Measurements from ENCODE around the gene GRK3. TPM values are rescaled to one million over a fixed set of nuclear protein-coding genes. Genes with fewer than 3 reads are reported as not detected.

Gene GRK3
- total RNA-seq, result 10 to 100 TPM; 19.4 to 21.0 TPM
- polyA plus RNA-seq (2013, experiment 1 of 2), result 12.5 TPM
- polyA plus RNA-seq (2013, experiment 2 of 2), result 11.6 TPM
- long read RNA-seq, experiment 1, full-length matches to known transcripts, result 2 of 9 reads
- long read RNA-seq, experiment 1, partial matches to known transcripts, result 0 of 9 reads
- long read RNA-seq, experiment 1, other reads (novel, unspliced or antisense), result 7 of 9 reads
- long read RNA-seq, experiment 2, full-length matches to known transcripts, result 6 of 36 reads
- long read RNA-seq, experiment 2, partial matches to known transcripts, result 13 of 36 reads
- long read RNA-seq, experiment 2, other reads (novel, unspliced or antisense), result 17 of 36 reads
- long read RNA-seq, experiment 3, full-length matches to known transcripts, result 3 of 10 reads
- long read RNA-seq, experiment 3, partial matches to known transcripts, result 3 of 10 reads
- long read RNA-seq, experiment 3, other reads (novel, unspliced or antisense), result 4 of 10 reads
- long read RNA-seq, experiment 4, result 0 reads

GRCh38 chr22:25564320-25564978 is at the start of gene GRK3:
GRK3 (plus strand) TSS chr22:25564675; CDS start chr22:25565041, 366 bp downstream.
- Mint-ChIP-seq H3K27ac (peak within 1 kb of the TSS; percentile 45), H3K9me3 (no peaks in the 10 kb centered on the region), H3K36me3 (ENCODE audit: low read depth) (no peaks in the 10 kb centered on the region), H3K4me3 (peak within 1 kb of the TSS; percentile 77), H3K4me1 (peaks cover 38% of the 10 kb centered on the region), H3K27me3 (ENCODE audit: insufficient read depth) (peaks cover 39% of the 10 kb centered on the region)
- Histone ChIP-seq H3K4me1 (ENCODE audit: control insufficient read depth, insufficient read depth, low read length) (no peaks in the 10 kb centered on the region), H3K9me3 (ENCODE audit: control insufficient read depth, low read length) (no peaks in the 10 kb centered on the region), H3K9ac (ENCODE audit: extremely low read depth, low read length, poor library complexity, severe bottlenecking) (no peak within 1 kb of the TSS), H3K27me3 (ENCODE audit: control insufficient read depth, insufficient read depth, low read length, poor library complexity, severe bottlenecking) (peaks cover 19% of the 10 kb centered on the region), H3K27ac (ENCODE audit: low read depth, low read length) (no peak within 1 kb of the TSS), H3K36me3 (ENCODE audit: control insufficient read depth, insufficient read depth, low read length) (no peaks in the 10 kb centered on the region), H3K4me3 (ENCODE audit: low read length) (peak within 1 kb of the TSS; percentile 82)
- DNase-seq, result peak; percentile 88
- 0 to 1% methylated on average over 12 to 73 of the region's 73 CpGs for WGBS, 2 experiments (ENCODE audit: insufficient coverage in 1 of 2, insufficient read length in 1 of 2)
- no peak for TF ChIP-seq CTCF (conservative IDR thresholded peaks at IDR 0.05)

GRCh38 chr22:25518000-25518663 is 46.3 kb upstream of the GRK3 start:
- H3K4me1 ChIP-seq (ENCODE audit: control insufficient read depth, insufficient read depth, low read length), result no peaks in the 10 kb centered on the region
- H3K4me1 Mint-ChIP-seq, result peaks cover 4% of the 10 kb centered on the region

More at GRCh38 chr22:25518000-25518663, 46.3 kb upstream of the GRK3 start:
- Mint-ChIP-seq H3K36me3 (ENCODE audit: low read depth) (peaks cover 5% of the 10 kb centered on the region), H3K27ac (no peak overlapping the region), H3K27me3 (ENCODE audit: insufficient read depth) (no peaks in the 10 kb centered on the region), H3K9me3 (peaks cover 4% of the 10 kb centered on the region), H3K4me3 (no peak overlapping the region)
- Histone ChIP-seq H3K4me3 (ENCODE audit: low read length) (no peak overlapping the region), H3K27me3 (ENCODE audit: control insufficient read depth, insufficient read depth, low read length, poor library complexity, severe bottlenecking) (no peaks in the 10 kb centered on the region), H3K9me3 (ENCODE audit: control insufficient read depth, low read length) (peaks cover 7% of the 10 kb centered on the region), H3K9ac (ENCODE audit: extremely low read depth, low read length, poor library complexity, severe bottlenecking) (no peak overlapping the region), H3K27ac (ENCODE audit: low read depth, low read length) (no peak overlapping the region), H3K36me3 (ENCODE audit: control insufficient read depth, insufficient read depth, low read length) (no peaks in the 10 kb centered on the region)
- TF ChIP-seq CTCF (conservative IDR thresholded peaks at IDR 0.05), result no peak
- WGBS, 2 experiments (ENCODE audit: insufficient coverage in 1 of 2, insufficient read length in 1 of 2), result 96 to 97% methylated on average over 11 to 12 of the region's 12 CpGs
- no peak for DNase-seq

Data from endodermal cell (in vitro differentiated cells).